Measurements from ENCODE around the gene NKX2-1.
"Not testable (repeated sequence)": the region's sequence is repeated elsewhere in the genome, so short reads cannot be mapped to it uniquely, and the experiment has no call there.

Gene NKX2-1

DNA sequence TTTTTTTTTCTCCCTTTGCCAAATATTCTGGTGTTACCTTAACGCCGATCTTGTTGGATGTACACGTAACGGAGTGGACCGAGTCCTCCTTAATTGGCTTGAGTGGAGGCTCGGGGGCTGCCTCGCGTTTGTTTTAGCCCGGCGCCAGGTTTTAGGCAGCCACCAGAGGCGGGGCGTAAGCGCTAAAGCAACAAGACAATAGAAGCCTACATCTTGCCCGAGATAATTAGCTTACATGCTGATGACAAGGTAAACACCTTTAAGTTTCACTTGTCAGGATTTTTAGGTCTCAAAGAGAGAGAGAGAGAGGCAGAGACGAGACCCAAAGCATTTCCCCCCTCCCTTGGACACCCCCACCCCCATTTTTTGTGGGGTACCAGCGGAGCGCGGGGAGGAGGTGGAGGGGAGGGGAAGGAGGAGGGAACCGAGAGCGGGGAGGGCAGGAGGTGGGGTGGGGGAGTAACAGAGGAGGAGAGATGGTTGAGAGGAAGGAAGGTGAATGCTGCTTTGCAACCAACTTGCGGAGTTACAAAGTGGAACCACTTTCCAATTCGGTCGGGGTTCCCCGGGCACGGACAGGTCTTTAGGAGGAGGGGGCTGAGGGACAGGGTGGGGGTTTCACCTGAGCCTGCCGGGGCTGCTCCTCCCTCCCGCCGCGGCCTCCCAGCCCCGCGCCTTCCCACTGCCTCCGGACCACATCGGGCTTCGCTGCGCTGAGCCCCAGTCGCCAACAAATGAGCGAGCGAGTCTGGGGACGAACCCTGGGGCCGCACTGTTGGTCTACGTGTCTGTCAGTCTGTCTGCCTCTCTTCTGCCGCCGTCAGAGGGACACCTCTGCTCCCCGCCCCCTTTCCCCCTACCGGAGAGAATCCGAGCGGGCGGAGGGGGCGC, at the start of gene NKX2-1:
Gene NKX2-1, minus strand, starts transcription at position 802 of the 891 bp plus-strand sequence. Its CDS starts 103 bp downstream, at position 699.
- no peak for DNase-seq

- no peak for DNase-seq
Observed at GRCh38 chr14:36556811-36557433, 36.9 kb upstream of the NKX2-1 start.

DNA sequence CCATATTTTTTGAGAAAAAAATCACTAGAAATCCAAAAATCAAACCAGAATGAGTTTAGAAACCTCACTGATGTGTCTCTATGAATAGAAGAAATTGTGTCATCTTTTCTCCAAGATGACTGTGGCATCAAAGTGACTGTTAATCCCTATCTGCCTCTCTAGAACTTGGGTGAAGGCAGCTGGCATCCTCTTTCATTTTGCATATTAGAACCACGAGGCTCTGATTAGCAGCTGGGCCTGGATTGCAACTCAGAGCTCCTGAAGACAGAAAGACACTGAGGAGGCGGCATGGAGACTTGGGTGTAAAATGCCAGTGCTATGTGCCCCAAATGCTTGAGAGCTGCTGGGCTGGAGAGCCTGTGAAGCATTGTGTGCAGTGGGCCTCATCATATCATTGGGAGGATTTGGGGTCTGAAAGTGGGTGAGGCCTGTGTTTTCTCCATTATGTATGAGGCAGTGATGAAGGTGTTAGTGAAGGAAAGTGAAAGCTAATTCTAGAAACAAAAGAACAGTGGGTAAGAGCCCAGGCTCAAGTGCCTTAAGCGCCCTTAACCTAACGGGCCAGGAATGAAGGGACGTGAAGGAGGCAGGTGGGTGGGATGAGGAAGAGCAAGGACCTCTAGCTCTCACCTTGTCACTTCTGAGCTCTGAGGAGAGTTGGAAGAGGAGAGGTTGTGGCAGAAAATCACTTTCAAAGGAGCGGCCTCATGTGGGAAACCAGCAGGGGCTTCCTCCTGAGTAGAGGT, 36.1 kb upstream of the NKX2-1 start:
- DNase-seq: no peak

DNA sequence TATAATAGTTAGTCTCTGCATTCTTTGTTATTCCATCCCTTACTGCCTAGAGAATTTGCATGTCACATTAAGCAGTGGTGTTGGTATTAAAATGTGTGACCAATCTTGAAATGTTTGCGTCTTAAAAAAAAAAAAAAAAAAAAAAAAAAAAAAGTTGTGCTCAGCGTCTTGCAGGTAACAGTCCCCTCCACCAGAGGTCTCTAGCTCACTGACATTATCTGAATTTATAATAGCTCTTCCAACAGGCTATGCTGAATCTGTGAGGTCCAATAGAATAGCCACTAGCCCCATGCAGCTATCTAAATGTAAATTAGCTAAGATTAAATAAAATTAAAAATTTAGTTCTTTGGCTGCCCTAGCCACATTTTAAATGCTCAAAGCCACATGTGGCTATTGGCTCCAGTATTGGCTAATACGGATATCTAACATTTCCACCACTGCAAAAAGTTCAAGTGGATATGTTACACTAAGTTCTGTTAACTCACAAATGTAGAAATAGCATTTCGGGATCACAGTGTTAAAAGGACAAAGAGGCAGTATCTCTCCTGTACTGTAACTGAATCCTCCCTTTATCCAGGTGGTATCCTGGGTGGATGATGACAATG, 33.7 kb upstream of the NKX2-1 start:
- DNase-seq: no peak

GRCh38 chr14:36550899-36551298, 30.9 kb upstream of the NKX2-1 start:
- no peak for DNase-seq

- not testable (repeated sequence) for DNase-seq
Observed at GRCh38 chr14:36544280-36544679, 24.2 kb upstream of the NKX2-1 start.

DNA sequence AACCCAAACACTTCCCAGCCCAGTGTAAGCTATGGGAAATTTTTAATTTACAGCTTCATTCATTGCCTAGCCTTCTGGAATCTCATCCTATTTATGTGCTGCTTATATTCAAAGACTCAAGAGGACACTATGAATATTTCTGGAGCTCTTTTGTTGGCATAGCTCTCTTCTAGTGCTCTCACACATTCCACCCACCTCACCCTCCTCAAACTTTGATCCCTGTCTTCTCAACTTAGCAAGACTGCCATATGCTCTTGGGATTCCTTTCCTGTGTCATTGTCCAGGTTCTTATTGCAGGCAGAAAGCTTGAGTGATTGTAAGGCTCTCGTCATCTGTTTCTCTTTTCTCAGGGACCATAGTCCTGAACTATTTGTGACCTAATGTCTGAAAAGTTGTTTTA, 18.0 kb upstream of the NKX2-1 start:
- DNase-seq: no peak

GRCh38 chr14:36529062-36529461, 9.0 kb upstream of the NKX2-1 start:
- no peak for DNase-seq

- DNase-seq: no peak
Observed at GRCh38 chr14:36525746-36526099, 5.7 kb upstream of the NKX2-1 start.

DNA sequence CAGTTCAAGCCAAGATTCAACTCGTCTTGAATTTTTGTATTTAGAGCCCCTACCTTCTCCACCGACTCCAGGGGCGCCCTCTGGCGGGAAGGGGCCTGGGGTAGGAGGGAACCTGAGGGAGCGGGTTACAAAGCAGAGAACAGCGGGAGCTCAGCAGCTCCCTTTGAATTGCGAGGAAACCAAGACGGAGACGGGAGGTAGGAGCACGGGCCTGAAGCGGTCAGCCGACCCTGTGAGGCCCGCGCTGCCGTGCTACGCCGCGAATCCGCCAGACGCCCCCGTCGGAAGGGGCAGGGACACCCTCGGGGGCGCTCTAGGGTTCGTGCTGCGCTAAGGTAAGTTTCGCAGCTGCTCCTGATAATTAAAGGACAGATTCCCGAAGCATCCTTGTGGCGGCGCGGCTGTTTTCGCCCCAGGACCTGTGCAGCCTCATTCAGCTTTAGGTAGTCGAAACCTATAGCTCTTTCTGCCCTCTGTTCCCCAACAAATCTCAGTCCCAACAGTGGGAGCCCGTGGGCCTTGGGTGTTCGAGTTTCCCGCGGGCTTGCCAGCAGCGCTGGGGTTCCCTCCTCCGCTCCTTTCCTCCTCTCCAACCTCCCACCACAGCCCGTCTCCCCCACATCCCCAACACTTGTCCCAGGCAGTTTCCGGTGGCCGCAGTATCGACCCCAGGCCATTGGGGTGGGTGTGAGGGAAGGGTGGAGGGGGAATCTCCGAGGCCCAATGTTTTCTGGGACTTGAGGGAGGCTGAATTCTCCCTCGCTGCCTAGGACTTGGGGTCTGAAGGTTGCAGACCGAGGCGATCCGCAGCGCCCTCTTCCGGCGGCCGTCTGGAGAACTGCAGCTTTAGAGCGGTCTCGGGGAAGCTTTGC, 5.1 kb upstream of the NKX2-1 start:
- no peak for DNase-seq

DNA sequence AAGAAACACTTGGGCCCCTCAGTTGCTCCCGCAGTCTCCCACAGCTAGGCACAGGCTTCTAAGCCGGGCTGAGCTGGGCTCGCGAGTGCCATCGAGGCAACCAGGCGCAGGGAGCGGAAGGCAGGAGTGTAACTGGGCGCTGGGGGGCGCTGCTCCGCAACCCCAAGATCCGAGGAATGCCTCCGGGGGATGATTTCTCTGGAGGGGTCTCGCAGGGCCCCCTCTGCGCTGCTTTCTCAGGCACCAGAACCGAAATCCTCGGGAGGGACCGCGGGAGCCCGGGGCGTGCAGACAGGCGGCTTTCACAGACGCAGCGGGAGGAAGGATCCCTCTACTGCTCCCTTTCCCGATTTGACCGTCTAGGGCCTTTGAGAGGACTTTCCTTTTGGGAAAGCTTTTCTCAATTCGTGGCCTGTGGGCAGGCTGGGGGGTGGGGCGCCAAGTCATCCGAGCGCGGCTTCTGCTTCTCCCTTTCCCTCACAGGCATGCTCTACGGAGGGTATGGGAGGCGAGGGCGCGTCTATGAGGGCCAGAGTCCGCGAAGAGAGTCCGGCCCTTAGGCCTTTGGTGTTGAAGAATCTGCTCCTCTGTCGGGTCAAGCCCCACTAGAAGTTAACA, 4.3 kb upstream of the NKX2-1 start:
- no peak for DNase-seq

DNA sequence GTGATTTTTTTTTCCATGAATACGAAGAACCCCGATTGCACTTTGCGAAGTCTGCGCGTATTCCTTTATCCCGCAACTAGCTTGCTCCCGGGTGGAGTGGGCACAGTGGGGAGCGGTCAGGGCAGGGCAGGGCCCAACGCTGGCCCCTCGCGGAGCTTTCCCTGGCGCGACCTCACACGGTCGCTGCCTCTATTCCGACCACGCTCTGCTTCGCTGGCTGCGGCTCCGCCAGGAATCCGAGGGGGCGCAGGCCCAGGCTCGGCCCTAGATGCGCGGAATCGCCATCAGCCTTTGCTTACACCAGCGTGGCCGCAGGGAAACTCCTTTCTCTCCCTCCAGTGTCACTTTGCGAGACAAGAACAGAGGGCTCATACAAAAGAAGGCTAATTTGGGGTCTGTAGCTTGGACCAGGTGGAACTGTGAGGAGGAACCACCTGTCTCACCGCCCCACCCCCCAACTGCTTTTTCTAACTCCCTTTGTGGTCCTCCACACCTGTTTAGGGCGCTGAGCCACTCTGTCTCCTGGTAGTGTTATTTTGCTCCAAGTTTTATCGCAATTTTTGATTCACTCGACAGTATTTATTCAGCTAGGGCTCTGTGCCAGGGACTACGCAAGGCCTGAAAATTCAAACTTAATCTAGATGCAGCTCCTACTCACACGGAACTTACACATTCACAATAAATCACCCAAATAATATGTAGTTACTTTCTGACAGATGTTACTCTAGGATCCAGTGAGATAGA, 3.1 kb upstream of the NKX2-1 start:
- no peak for DNase-seq

GRCh38 chr14:36522347-36522971, 2.4 kb upstream of the NKX2-1 start:
- DNase-seq: no peak

DNA sequence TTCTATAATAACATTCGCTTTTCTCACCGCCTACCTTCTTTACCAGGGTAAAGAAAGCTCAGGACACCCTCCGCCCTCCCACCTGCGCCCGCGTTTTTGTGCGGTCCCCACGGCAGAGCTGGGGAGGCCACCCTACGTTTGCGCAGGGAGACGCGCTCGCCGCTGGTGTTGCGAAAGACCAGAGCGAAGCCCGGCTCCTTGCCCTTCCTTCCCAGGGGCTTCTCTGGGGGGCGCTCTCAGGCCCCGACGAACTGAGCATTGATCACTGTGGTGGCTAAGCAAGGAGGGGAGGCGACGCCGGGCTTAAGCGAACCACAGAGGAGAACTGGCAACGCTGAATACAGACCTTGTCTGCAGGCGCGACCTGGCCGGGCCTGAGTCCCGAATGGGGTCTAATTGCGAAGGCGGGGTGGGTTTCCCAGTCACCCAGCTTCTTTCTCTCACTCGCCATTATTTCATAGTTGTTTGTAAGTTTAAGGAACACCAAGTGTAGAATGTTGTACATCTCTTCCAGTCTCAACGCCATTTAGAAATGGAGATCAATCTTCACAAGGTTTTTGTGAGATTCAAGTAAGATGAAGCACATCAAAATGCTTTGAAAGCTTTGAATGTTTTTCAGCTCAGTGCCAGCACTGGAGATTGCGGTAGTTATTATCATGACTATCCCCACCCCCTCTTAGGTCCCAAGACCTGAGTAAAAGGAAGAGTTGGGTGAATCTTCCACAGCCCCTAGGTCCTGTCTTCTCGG, 1.7 kb upstream of the NKX2-1 start:
- no peak for DNase-seq

GRCh38 chr14:36520601-36521525, 831 bp upstream of the NKX2-1 start:
- peak; percentile 26 for DNase-seq

DNA sequence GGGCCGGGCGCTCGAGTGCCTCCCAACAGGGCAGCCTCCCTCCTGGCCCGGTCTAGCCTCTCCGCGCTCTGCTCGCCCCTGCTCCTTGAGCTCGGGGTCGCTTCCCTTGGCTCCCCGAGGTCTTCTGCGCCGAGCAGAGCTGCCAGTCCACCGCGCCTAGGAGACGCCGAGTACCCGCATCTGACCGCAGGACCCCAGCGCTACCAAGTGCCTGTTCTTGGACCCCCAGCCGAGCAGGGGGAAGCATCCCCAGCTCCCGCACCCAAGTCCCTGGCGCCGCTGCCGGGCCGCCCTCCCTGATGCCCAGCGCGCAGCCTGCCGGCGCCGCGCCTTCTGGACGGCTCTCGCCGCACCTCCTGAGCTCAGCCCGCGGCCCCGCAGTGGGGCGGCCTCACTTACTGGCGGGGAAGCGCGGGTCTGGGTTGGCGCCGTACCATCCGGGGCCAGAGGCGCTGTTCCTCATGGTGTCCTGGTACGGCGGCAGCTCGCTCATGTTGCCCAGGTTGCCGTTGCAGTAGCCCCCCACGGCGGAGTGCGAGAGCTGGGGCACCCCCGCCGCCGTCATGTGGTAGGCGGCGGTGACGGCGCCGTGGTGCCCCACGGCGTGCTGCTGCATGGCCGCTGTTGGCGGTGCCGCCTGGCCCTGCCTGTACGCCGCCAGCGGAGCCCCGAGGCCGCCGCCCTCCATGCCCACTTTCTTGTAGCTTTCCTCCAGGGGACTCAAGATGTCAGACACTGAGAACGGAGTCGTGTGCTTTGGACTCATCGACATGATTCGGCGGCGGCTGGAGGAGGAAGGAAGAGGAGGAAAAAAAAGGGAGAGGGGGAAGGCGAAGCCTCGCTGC, 1.2 kb downstream of the NKX2-1 start:
- no peak for DNase-seq

DNA sequence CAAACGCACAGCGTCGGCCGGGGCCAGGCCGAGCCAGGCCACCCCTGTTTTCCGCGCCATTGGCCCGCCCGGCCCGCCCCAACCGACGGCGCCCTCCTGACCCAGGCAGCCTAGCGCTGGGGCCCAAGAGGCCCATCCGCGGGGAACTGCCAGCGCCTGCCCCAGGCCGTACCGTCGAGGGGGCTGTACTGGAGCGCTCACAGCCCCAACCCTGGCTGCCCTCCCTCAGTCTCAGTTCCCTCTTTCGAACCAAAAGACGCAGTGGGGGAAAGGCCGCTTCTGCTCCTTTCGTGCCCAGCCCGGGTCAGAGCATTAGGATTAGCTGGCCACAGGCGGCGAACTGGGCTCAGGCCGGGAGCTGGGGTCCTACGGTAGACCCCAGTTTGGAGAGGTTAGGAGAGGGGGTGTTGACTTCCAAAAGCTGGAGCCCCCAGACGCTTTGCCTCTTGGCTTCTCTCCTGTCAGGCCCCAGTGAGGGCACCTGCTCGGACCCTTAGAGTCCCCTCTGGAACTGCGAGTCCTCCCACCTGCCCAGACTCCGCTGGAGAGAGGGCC, 1.9 kb downstream of the NKX2-1 start:
- DNase-seq: no peak

Measured in T1000 (cell line).